GM12875 (cell line): ENCODE results near the gene CLDN8.

Source experiments
- H3K4me3 ChIP-seq: one replicate; pipeline ENCODE4 v1.5.1; 2011; ENCODE audit warnings: low read depth, low read length, control low read depth
- TF ChIP-seq, protein P1 (sequence below): IDR thresholded peaks from 2 replicates; pipeline ENCODE4 v1.5.1; 2011; ENCODE audit warnings: low read depth, mild to moderate bottlenecking, control low read depth, inconsistent platforms, low read length, moderate library complexity, borderline replicate concordance; ENCODE audit not compliant: insufficient read depth

Gene CLDN8

DNA sequence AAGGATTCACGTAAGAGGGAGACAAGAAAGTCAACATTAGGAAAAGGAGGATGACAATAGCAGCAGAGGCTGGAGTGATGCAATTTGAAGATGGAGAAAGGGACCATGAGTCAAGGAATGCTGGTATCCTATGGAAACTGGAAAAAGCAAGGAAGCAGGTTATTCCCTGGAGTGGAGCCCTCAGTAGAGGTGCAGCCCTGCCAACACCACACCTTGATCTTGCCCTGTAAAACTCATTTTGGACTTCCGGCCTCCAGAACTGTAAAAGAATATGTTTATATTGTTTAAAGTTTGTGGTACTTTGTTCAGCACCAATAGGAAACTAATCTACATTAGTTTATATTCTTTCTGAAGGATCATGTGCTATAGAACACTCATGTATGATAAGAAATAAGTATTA is 29.7 kb downstream of the CLDN8 start:
- TF ChIP-seq, protein P1, sequence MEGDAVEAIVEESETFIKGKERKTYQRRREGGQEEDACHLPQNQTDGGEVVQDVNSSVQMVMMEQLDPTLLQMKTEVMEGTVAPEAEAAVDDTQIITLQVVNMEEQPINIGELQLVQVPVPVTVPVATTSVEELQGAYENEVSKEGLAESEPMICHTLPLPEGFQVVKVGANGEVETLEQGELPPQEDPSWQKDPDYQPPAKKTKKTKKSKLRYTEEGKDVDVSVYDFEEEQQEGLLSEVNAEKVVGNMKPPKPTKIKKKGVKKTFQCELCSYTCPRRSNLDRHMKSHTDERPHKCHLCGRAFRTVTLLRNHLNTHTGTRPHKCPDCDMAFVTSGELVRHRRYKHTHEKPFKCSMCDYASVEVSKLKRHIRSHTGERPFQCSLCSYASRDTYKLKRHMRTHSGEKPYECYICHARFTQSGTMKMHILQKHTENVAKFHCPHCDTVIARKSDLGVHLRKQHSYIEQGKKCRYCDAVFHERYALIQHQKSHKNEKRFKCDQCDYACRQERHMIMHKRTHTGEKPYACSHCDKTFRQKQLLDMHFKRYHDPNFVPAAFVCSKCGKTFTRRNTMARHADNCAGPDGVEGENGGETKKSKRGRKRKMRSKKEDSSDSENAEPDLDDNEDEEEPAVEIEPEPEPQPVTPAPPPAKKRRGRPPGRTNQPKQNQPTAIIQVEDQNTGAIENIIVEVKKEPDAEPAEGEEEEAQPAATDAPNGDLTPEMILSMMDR: no peak
- H3K4me3 ChIP-seq: no peak overlapping the region

GRCh38 chr21:30168086-30168485 is 47.8 kb downstream of the CLDN8 start:
- no peak overlapping the region for H3K4me3 ChIP-seq
- TF ChIP-seq, protein P1: no peak

GRCh38 chr21:30166705-30167104 is 49.2 kb downstream of the CLDN8 start, which contains the start of gene CLDN17:
CLDN17 (minus strand) TSS chr21:30166805; CDS start chr21:30166617, 188 bp downstream.
- no peak within 1 kb of the TSS for H3K4me3 ChIP-seq
- TF ChIP-seq, protein P1: no peak

- H3K4me3 ChIP-seq: no peak overlapping the region
- TF ChIP-seq, protein P1: no peak
These were observed 49.7 kb downstream of the CLDN8 start for GRCh38 chr21:30166171-30166570.

- H3K4me3 ChIP-seq: no peak overlapping the region
- TF ChIP-seq, protein P1: no peak
These were observed 51.1 kb downstream of the CLDN8 start for GRCh38 chr21:30164796-30165195.
